ENCODE measurements around the gene APOBEC3B. TPM values are rescaled to one million over a fixed set of nuclear protein-coding genes. Genes with fewer than 3 reads are reported as not detected.
"Not testable (repeated sequence)": the region's sequence is repeated elsewhere in the genome, so short reads cannot be mapped to it uniquely, and the experiment has no call there.

The APOBEC3B gene
- total RNA-seq, 4 donors from 2014 or later: not detected

DNA sequence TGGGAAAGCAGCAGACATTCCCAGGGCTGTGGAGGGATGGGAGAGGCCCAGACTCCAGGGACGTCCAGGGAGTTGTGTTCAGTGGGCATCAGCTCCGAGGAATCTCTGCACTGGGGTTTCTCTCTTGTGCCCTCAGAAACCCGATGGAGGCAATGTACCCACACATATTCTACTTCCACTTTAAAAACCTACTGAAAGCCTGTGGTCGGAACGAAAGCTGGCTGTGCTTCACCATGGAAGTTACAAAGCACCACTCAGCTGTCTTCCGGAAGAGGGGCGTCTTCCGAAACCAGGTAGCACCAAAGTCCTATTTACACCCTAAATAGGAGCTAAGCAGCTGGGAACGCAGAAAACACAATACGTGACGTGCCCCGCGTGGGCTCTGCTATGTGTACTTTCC, 47.1 kb downstream of the APOBEC3B start:
- Histone ChIP-seq H3K27ac (no peak overlapping the region), H3K4me1 (no peaks in the 10 kb centered on the region), H3K27me3 (no peaks in the 10 kb centered on the region), H3K9me3 (no peaks in the 10 kb centered on the region), H3K4me3 (no peak overlapping the region), H3K36me3 (peaks cover 0 to 3% of the 10 kb centered on the region in 2 donors)
- TF ChIP-seq EP300 (IDR thresholded peaks at IDR 0.05) (no peak), POLR2A (IDR thresholded peaks at IDR 0.05) (no peak), CTCF (IDR thresholded peaks at IDR 0.05) (no peak), POLR2AphosphoS5 (IDR thresholded peaks at IDR 0.05) (no peak)
- no peak for ATAC-seq
- WGBS, 2 donors (ENCODE audit: low coverage in 1 of 2): 91 to 99% methylated on average over 5 to 10 of the region's 13 CpGs

- H3K4me3 ChIP-seq: no peak overlapping the region
- no peaks in the 10 kb centered on the region for H3K4me1 ChIP-seq
- TF ChIP-seq CTCF (IDR thresholded peaks at IDR 0.05): no peak
- no peak for TF ChIP-seq EP300 (IDR thresholded peaks at IDR 0.05)
- no peak for TF ChIP-seq POLR2AphosphoS5 (IDR thresholded peaks at IDR 0.05)
- TF ChIP-seq POLR2A (IDR thresholded peaks at IDR 0.05): no peak
- no peaks in the 10 kb centered on the region for H3K27me3 ChIP-seq
- 86 to 95% methylated on average over 13 to 14 of the region's 14 CpGs for WGBS, 2 donors (ENCODE audit: low coverage in 1 of 2)
- no peak for ATAC-seq
- H3K36me3 ChIP-seq: no peaks in the 10 kb centered on the region
- H3K9me3 ChIP-seq: no peaks in the 10 kb centered on the region
- no peak overlapping the region for H3K27ac ChIP-seq
These were observed 48.6 kb downstream of the APOBEC3B start for GRCh38 chr22:39030705-39031104.

DNA sequence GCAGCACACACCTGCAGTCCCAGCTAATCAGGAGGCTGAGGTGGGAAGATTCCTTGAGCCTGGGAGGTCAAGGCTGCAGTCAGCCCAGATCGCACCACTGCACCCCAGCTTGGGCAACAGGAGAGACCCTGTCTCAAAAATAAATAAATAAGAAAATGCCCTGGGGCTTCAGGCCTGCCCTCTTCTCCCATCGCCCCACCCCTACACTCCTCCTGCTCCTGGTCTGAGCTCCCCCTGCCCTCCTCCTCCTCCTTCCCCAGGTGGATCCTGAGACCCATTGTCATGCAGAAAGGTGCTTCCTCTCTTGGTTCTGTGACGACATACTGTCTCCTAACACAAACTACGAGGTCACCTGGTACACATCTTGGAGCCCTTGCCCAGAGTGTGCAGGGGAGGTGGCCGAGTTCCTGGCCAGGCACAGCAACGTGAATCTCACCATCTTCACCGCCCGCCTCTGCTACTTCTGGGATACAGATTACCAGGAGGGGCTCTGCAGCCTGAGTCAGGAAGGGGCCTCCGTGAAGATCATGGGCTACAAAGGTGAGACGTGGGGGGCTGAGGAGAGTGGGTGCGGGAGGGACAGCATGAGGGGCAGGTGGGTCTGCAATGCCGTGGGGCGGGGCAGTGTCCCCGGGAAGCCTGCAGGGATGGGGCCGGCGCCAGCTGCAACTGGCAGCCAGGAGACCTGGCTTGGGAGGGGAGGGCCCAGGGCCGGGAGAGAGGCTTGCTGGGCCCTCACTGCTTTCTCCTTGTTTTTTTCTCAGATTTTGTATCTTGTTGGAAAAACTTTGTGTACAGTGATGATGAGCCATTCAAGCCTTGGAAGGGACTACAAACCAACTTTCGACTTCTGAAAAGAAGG, 49.5 kb downstream of the APOBEC3B start:
- H3K27ac ChIP-seq, H3K36me3 ChIP-seq, H3K4me3 ChIP-seq, H3K4me1 ChIP-seq, ATAC-seq, H3K27me3 ChIP-seq, H3K9me3 ChIP-seq: not testable (repeated sequence)
- 47 to 58% methylated on average over 7 to 10 of the region's 18 CpGs for WGBS, 2 donors (ENCODE audit: low coverage in 1 of 2)

DNA sequence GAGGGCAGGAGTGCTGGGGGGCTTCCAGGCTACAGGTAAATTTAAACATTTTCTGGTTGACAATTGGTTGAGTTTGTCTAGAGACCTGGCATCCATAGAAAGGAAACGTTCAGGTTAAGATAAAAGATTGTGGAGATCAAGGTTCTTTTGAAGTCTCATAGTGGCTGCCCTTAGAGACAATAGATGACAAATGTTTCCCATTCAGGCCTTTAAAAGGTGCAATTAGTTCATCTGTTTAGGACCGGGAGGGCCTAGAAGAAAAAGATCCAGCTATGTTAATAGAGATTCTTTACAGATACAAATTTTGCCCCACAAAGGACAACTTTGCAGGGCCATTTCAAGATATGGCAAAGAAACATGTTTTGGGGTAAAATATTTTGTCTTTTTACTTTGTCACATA, 54.9 kb downstream of the APOBEC3B start:
- ATAC-seq, H3K4me3 ChIP-seq, H3K27me3 ChIP-seq, H3K9me3 ChIP-seq, H3K27ac ChIP-seq, H3K36me3 ChIP-seq: not testable (repeated sequence)
- H3K4me1 ChIP-seq: peaks cover 0 to 19% (median 6%) of the 10 kb centered on the region in 3 donors
- 37 to 63% methylated on average over 2 of the region's 2 CpGs for WGBS, 2 donors (ENCODE audit: low coverage in 1 of 2)

DNA sequence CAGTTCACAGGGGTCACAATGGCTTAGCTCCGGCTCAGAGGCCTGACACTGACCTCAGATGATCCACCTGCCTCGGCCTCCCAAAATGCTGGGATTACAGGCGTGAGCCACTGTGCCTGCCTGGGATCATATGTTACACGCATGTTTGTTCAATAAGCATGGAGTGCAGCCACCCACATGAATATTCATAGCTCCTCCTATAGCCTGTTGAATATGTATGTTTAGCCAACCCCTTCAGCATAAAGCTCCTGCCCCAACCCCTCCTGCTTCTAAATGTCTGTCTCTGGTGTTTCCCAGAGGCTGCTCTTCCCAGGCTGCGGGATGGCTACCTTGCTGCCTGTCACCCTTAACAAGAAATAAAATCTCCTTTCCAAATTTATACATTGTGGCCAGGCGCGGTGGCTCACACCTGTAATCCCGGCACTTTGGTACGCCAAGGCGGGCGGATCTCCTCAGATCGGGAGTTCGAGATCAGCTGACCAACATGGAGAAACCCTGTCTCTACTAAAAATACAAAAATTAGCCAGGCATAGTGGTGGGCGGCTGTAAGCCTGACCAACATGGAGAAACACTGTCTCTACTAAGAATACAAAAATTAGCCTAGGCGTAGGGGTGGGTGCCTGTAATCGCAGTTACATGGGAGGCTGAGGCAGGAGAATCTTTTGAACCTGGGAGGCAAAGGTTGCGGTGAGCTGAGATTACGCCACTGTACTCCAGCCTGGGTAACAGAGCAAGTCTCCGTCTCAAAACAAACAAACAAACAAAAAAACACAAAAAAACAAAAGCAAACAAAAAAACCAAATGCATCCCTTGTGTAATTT, 57.4 kb downstream of the APOBEC3B start:
- Histone ChIP-seq H3K4me3 (no peak overlapping the region), H3K27me3 (no peaks in the 10 kb centered on the region), H3K9me3 (no peaks in the 10 kb centered on the region), H3K36me3 (peaks cover 0 to 10% of the 10 kb centered on the region in 2 donors), H3K4me1 (peaks cover 0 to 19% (median 6%) of the 10 kb centered on the region in 3 donors), H3K27ac (peak overlapping the region in 3 of 4 donors; percentile 85 to 92 (median 85))
- ATAC-seq: no peak
- TF ChIP-seq POLR2AphosphoS5 (IDR thresholded peaks at IDR 0.05) (no peak), EP300 (IDR thresholded peaks at IDR 0.05) (no peak), POLR2A (IDR thresholded peaks at IDR 0.05) (no peak), CTCF (IDR thresholded peaks at IDR 0.05) (no peak)
- WGBS, 2 donors (ENCODE audit: low coverage in 1 of 2): 84 to 93% methylated on average over 12 to 14 of the region's 19 CpGs

DNA sequence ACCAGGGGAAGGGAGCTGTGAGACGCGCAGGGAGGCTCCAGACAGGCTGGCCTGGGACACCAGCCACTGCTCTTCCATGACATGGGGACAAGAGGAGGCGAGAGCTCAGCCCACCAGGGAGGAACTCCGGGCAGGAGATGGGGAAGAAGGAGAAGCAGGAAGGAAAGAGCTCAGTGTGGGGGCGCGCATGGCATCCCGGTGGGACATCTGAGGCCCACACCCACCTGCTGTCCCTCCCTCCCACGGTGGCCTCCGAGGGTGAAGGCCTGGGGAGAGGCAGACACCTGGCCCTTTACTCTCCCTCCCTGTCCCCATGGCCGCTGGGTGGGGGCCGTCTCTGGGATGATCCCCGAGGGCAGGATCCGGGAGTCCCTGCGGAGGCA, 58.0 kb downstream of the APOBEC3B start:
- peak; percentile 12 for ATAC-seq
- not testable (repeated sequence) for H3K9me3 ChIP-seq, H3K27me3 ChIP-seq
- H3K27ac ChIP-seq: peak overlapping the region in 3 of 4 donors; percentile 85 to 92 (median 85)
- H3K4me1 ChIP-seq: peaks cover 0 to 19% (median 6%) of the 10 kb centered on the region in 3 donors
- WGBS, 2 donors (ENCODE audit: low coverage in 1 of 2): 8 to 28% methylated on average over 2 to 9 of the region's 14 CpGs
- peaks cover 0 to 15% of the 10 kb centered on the region in 2 donors for H3K36me3 ChIP-seq
- H3K4me3 ChIP-seq: peak overlapping the region; percentile 66 to 74
